Ishikawa (cell line): Measurements from ENCODE around the gene PDE11A.

ENCODE experiments used
- EGR1 ChIP-seq: IDR thresholded peaks from 2 replicates; pipeline ENCODE4 v1.6.1; 2012
- NFIC ChIP-seq: IDR thresholded peaks from 2 replicates; pipeline ENCODE4 v1.6.1; 2012
- YY1 ChIP-seq: IDR thresholded peaks from 2 replicates; pipeline ENCODE4 v1.6.1; 2012; ENCODE audit warnings: low read depth
- TF ChIP-seq, protein P1 (sequence below): IDR thresholded peaks from 2 replicates; pipeline ENCODE4 v1.6.1; 2012; ENCODE audit warnings: low read depth, mild to moderate bottlenecking

DNA sequence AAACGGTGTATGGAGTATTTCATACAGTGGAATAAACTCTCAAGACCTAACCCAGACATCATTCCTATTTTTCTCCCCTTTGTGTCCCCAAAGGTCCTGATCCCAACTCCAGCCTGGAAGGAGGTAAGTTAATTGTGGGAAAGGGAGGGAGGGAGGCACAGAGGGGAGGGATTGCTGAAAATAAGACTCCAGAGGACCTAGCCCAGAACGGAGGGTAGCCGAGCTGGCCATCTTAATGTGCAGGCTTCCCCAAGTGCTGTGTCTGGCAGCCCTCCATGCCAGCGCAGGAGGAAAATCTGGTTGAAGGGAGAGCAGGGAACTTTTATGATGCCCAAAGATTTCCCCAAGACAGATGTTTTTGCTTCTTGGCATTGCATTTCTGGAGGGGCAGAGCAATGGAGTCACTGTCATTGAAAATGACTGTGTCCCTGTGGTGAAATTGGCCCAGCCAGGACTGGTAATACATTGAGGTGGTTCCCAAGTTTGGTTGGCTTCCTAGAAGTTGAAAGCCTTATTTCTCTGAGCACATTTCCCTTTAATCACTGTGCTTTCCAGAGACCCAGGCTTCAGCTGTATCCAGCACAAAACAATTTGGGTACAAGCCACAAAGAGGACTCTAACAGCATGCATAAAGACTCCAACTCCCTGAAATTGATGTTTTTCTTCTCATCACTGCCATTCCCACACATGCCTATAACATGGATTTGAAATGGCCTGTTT is 477.3 kb downstream of the PDE11A start:
- no peak for TF ChIP-seq YY1
- TF ChIP-seq, protein P1, sequence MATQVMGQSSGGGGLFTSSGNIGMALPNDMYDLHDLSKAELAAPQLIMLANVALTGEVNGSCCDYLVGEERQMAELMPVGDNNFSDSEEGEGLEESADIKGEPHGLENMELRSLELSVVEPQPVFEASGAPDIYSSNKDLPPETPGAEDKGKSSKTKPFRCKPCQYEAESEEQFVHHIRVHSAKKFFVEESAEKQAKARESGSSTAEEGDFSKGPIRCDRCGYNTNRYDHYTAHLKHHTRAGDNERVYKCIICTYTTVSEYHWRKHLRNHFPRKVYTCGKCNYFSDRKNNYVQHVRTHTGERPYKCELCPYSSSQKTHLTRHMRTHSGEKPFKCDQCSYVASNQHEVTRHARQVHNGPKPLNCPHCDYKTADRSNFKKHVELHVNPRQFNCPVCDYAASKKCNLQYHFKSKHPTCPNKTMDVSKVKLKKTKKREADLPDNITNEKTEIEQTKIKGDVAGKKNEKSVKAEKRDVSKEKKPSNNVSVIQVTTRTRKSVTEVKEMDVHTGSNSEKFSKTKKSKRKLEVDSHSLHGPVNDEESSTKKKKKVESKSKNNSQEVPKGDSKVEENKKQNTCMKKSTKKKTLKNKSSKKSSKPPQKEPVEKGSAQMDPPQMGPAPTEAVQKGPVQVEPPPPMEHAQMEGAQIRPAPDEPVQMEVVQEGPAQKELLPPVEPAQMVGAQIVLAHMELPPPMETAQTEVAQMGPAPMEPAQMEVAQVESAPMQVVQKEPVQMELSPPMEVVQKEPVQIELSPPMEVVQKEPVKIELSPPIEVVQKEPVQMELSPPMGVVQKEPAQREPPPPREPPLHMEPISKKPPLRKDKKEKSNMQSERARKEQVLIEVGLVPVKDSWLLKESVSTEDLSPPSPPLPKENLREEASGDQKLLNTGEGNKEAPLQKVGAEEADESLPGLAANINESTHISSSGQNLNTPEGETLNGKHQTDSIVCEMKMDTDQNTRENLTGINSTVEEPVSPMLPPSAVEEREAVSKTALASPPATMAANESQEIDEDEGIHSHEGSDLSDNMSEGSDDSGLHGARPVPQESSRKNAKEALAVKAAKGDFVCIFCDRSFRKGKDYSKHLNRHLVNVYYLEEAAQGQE: no peak
- no peak for TF ChIP-seq NFIC
- TF ChIP-seq EGR1: no peak
